ENCODE measurements around the gene CD93.
A peak's percentile ranks its signal among the peaks of the same experiment; 100 is the strongest.

CD93 gene

DNA sequence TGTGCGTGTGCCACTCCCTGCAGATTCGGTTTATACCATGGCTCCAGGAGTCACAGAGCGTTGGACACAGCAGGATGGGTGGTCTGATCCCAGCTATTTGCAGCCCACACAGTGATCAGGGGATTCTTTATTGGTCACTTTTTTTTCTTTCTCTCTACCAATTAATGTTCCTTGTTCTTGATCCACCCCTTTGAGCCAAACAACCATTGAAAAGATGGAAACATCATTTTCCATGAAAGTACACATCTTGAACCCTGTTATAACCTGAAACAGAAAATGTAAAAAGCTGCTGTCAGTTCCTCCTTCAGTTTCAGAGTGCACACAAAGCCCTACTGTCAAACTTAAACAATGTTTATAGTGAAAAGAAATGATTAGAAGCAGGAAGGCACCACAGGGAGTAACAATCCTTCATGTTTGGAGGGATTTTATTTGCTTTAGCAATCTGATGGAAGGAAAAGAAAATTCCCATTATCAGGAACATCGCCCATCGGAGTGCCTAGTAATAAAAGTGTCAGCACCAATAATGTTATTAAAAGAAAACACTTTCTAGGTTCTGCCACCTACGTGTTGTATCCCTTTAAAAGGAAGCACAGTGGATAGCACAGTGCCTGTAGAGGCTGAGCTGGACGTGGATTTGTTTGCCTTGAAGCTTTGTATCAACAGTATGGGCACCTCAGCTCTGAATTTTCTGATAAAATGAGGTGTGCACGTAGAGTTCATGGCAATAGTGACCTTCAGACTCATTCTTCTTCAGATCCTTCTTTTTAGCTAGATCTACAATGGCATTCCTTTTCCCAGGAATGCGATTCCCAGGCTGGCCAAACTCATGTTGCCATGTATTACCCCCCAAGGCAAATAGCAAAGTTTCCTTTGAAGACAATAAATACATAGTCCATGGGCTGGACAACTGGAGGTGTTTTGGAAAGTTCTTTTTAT lies 20.6 kb downstream of the CD93 start:
- Histone ChIP-seq H3K9me3 (no peaks in the 10 kb centered on the region), H3K27me3 (no peaks in the 10 kb centered on the region), H3K4me3 (no peak overlapping the region), H3K36me3 (no peaks in the 10 kb centered on the region), H3K27ac (no peak overlapping the region), H3K4me1 (peaks cover 0 to 32% (median 25%) of the 10 kb centered on the region in 4 donors)
- intact Hi-C loops (cut with DNase I; ENCODE audit: low total_unique reads), result no loop called here
- no peak for DNase-seq
- TF ChIP-seq, protein P1, sequence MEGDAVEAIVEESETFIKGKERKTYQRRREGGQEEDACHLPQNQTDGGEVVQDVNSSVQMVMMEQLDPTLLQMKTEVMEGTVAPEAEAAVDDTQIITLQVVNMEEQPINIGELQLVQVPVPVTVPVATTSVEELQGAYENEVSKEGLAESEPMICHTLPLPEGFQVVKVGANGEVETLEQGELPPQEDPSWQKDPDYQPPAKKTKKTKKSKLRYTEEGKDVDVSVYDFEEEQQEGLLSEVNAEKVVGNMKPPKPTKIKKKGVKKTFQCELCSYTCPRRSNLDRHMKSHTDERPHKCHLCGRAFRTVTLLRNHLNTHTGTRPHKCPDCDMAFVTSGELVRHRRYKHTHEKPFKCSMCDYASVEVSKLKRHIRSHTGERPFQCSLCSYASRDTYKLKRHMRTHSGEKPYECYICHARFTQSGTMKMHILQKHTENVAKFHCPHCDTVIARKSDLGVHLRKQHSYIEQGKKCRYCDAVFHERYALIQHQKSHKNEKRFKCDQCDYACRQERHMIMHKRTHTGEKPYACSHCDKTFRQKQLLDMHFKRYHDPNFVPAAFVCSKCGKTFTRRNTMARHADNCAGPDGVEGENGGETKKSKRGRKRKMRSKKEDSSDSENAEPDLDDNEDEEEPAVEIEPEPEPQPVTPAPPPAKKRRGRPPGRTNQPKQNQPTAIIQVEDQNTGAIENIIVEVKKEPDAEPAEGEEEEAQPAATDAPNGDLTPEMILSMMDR (IDR thresholded peaks at IDR 0.05), result no peak

DNA sequence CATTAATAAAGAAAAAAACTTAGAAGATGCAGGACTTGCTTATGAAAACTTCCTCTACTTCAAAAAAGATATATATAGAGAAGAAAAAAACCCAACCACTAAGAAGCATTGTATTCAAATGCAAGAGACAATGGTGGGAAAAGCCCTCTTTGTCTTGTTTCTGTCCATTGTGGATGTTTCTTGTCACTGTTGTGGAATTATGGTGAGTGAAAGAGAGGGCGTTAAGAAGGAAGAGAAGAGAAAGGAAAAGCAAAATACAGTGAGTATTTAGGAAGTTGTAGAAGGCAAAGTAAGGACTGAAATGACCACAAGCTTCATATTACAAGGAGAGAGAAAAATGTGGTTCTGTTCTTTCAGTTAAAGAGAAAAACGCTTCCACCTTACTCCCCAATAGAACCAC lies 22.5 kb downstream of the CD93 start:
- H3K4me3 ChIP-seq, result no peak overlapping the region
- peak overlapping the region in 1 of 2 donors; percentile 40 for H3K27ac ChIP-seq
- TF ChIP-seq, protein P1 (IDR thresholded peaks at IDR 0.05), result no peak
- no peaks in the 10 kb centered on the region for H3K9me3 ChIP-seq
- H3K36me3 ChIP-seq, result no peaks in the 10 kb centered on the region
- no peaks in the 10 kb centered on the region for H3K27me3 ChIP-seq
- intact Hi-C loops (cut with DNase I; ENCODE audit: low total_unique reads), result no loop called here
- peaks cover 0 to 51% (median 36%) of the 10 kb centered on the region in 4 donors for H3K4me1 ChIP-seq
- DNase-seq, result no peak

DNA sequence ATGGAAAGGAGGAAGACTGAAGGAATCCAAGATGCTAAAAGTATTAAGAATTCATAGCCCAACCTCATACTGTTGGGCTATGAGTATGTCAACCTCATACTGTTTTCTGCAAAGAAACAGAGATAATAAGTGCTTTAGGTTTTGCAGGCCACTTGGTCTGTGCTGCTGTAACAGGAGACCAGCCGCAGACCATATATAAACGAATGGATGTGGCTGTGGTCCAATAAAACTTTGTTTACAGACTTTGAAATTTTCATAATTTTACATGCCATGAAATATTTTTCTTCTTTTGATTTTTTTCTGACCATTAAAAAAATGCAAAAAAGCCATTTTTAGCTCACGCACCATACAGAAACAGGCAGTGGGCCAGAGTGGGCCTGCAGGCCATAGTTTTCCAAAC lies 23.0 kb downstream of the CD93 start:
- Histone ChIP-seq H3K36me3 (no peaks in the 10 kb centered on the region), H3K27ac (peak overlapping the region in 1 of 2 donors; percentile 40), H3K9me3 (no peaks in the 10 kb centered on the region), H3K27me3 (no peaks in the 10 kb centered on the region), H3K4me3 (no peak overlapping the region), H3K4me1 (peaks cover 0 to 51% (median 36%) of the 10 kb centered on the region in 4 donors)
- TF ChIP-seq, protein P1 (IDR thresholded peaks at IDR 0.05), result no peak
- DNase-seq, result no peak
- intact Hi-C loops (cut with DNase I; ENCODE audit: low total_unique reads), result no loop called here

DNA sequence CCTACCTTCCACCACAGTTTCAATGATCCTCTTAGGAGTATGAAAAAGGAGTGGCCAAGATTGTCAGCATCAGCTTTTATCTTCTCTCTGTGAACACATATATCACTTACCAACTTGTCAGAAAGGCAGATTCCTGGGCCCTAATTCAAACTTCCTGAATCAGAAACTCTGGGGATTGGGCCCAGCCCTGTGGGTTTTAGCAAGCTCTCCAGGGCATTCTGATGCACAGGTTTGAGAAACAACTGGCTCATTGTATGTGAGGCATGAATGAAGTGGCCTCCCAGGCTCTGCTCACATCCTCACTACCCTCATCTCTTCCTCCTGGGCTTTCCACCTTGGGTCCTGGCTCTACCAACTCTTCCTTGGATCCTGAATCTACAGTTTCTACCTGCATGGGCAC lies 23.5 kb downstream of the CD93 start:
- Histone ChIP-seq H3K27ac (peak overlapping the region; percentile 45 to 87), H3K36me3 (no peaks in the 10 kb centered on the region), H3K4me1 (peaks cover 0 to 51% (median 36%) of the 10 kb centered on the region in 4 donors), H3K27me3 (no peaks in the 10 kb centered on the region), H3K4me3 (no peak overlapping the region), H3K9me3 (no peaks in the 10 kb centered on the region)
- DNase-seq, result no peak
- intact Hi-C loops (cut with DNase I; ENCODE audit: low total_unique reads), result no loop called here
- TF ChIP-seq, protein P1 (IDR thresholded peaks at IDR 0.05), result no peak

DNA sequence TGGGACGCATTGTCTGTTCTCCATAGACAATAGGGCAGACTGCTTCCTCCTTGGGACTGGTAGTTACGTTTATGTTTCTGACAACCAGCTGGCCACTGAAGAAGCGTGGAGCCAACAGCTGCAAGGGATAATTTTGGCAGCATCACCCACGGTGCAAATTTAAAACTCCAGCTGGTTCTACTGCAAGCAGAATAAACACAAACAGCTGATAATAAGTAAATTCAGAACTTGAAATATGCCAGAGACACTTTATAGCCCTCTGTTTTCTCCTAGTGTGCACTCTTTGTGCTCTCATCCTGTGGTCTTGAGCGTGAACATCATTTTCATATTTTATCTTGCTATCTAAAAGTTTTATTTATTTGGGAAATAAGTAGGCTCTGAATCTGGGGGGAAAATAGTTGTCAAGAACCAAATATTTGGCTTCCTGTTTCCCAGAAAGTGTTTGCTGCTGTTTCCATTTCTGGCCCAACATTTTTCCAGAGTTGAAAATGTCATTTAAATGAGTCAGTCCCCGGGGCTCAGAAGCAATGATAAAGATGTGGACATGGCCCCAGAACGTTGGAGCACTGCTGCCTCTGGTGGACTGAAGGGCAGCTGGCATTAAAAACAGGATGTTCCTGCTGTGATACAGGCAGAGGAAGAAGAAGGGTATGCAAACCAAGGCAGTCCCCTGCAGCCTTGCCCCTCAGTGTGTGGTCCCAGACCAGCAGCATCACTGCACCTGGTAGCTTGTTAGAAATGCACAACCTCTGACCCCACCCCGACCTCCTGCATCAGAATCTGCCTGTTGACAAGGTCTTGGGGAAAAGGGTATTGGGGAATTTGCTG lies 24.2 kb downstream of the CD93 start:
- TF ChIP-seq, protein P1 (IDR thresholded peaks at IDR 0.05), result peak; percentile 69 to 71
- peak overlapping the region; percentile 82 to 87 for H3K27ac ChIP-seq
- intact Hi-C loops (cut with DNase I; ENCODE audit: low total_unique reads), result no loop called here
- no peak overlapping the region for H3K4me3 ChIP-seq
- H3K4me1 ChIP-seq, result peaks cover 0 to 51% (median 36%) of the 10 kb centered on the region in 4 donors
- no peaks in the 10 kb centered on the region for H3K9me3 ChIP-seq
- no peaks in the 10 kb centered on the region for H3K36me3 ChIP-seq
- peak; percentile 61 to 80 for DNase-seq
- no peaks in the 10 kb centered on the region for H3K27me3 ChIP-seq
